DMS153 treated with DMSO at 0.1 percent for 48 hours (cell line): Measurements from ENCODE around the gene HOXC5.

Source experiments
- DNase-seq: peaks from one replicate; lab custom pipeline; 2025; ENCODE audit not compliant: unreplicated experiment; lab: John Stamatoyannopoulos, UW

The HOXC5 gene

DNA sequence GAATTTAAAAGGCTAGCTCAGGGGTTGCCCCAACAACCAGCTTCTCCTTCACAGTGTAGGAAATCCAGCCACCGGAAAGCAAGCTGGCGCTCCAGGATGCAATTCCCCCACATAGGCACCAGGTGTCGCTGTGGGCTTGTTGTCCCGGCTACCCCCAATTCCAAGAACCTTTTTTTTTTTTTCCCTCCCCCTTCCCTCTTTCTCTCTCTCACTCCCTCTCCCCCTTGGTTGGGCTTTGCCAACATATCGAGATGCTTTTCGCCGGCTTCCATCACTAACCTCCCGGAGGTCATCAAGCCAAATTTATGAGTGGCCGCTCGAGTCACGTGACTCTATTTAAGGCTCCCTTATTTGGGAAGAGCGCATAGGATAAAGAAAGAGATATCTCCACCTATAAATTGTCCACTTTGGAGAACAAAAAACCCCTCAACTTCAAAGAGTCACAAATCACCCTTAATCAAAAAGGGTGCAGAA, at the start of gene HOXC5:
HOXC5 (plus strand) TSS at position 424 of the 474 bp plus-strand sequence. CDS start 73 bp downstream, outside the sequence.
- peak; percentile 53 for DNase-seq

- DNase-seq, result no peak
Observed at GRCh38 chr12:53983568-53983949, 49.3 kb upstream of the HOXC5 start.

DNA sequence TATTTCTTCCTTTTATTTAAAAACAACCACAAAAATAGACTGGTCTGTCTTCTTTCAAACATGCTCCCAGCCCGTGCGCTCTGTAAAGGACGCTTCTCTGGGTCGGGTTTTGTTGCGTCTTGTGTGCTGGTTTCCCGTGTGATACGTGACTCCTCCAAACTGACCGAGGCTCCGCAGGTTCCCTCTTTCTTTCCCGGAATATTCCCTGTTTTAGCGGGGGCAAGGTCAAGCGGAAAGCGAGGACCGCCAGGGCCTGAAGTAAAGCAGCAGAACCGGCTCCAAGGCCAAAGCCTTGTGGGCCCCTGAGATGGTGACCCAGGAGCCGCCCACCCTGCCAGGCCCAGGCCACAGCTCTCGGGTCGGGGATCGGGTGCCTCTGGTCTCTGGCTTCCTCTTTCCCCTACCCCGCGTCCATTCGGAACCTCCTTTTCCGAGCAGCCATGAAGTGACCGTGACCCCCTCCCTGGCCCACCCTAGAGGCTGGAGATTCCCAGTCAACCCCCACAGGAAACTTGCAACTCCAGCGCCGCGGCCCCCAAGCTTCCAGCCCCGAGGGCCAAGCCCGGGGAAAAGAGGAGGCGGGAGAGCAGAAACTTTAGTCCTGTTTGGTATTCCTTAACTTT, 48.8 kb upstream of the HOXC5 start:
- DNase-seq, result no peak

DNA sequence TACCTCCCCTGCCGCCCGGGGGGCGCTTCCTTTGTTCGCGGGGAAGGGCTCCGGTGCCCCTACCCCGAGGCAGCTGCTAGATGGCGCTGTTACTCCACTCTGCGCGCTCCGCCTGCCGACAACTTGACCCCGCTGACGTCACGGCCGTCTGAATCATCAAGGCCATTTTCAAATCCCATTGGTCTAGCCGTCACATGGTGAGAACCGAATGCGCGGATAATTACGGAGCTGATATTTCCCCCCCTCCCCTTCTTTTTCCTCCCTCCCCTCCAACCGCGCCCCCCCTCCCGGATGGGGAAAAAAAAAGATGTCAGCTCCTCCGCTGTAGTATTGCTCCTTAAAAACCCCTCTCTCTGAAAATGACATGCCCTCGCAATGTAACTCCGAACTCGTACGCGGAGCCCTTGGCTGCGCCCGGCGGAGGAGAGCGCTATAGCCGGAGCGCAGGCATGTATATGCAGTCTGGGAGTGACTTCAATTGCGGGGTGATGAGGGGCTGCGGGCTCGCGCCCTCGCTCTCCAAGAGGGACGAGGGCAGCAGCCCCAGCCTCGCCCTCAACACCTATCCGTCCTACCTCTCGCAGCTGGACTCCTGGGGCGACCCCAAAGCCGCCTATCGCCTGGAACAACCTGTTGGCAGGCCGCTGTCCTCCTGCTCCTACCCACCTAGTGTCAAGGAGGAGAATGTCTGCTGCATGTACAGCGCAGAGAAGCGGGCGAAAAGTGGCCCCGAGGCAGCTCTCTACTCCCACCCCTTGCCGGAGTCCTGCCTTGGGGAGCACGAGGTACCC, 47.8 kb upstream of the HOXC5 start, which contains the start of gene HOXC10:
HOXC10 (plus strand) TSS at position 246 of the 791 bp plus-strand sequence; CDS start at position 360, 114 bp downstream.
- peak; percentile 54 for DNase-seq

DNA sequence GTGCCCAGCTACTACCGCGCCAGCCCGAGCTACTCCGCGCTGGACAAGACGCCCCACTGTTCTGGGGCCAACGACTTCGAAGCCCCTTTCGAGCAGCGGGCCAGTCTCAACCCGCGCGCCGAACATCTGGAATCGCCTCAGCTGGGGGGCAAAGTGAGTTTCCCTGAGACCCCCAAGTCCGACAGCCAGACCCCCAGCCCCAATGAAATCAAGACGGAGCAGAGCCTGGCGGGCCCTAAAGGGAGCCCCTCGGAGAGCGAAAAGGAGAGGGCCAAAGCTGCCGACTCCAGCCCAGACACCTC, 47.2 kb upstream of the HOXC5 start:
- DNase-seq, result no peak

- DNase-seq, result no peak
Observed at GRCh38 chr12:53985994-53986685, 46.7 kb upstream of the HOXC5 start.

- DNase-seq, result no peak
Observed at GRCh38 chr12:53986686-53987483, 46.0 kb upstream of the HOXC5 start.

DNA sequence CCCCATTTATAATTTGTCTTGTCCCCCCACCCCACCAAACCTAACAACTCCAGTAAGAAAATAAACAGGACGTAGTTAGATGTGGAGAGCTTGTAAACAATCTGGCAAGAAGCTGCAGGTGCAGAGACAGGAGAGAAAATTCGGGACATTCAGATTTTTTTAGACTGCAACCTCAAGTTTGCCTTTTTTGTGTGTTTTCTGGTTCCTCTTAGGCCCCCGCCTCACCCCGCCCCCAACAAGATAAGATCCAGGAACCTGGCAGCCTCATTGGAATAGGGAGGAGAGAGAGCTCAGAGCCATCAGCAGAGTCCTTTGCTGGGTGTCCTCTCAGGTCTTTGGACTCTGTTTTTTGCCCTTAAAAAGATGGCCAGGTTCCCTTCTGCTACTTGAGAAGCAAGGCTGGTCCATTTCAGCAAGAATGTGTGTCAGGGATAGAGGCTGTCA, 45.0 kb upstream of the HOXC5 start:
- DNase-seq, result no peak

DNA sequence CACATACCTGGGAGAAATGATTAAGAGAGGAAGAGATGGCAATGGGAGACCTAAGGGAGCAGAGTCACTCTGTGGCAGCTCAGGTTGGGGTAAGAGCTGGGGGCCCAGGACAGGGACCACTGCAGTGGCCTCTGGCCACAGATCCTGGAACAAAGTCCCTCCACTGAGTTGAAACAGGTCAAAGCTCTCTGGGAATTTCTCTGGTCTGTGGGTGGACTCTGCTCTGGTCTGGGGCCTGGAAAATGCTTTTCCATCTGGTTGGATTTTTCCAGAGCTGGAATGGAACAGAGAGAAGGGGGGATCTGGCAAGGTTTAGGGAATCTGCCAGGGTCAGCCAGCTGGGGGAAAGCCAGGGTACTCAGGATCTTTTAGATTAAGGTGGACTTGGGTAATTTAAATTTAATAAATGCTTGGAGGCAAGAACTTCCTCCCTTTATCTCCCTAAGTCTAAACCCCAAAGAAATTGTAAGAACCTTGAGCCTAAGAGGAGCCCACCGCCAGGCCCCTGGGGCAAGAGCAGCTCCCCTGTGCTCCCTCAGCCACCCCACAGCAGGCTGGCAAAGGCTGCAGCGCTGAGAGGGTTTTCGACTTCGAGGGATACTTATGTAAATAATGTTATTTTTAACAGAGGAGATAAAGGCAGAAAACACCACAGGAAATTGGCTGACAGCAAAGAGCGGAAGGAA, 44.2 kb upstream of the HOXC5 start:
- no peak for DNase-seq

GRCh38 chr12:53989227-53990113, 43.4 kb upstream of the HOXC5 start:
- DNase-seq, result no peak

DNA sequence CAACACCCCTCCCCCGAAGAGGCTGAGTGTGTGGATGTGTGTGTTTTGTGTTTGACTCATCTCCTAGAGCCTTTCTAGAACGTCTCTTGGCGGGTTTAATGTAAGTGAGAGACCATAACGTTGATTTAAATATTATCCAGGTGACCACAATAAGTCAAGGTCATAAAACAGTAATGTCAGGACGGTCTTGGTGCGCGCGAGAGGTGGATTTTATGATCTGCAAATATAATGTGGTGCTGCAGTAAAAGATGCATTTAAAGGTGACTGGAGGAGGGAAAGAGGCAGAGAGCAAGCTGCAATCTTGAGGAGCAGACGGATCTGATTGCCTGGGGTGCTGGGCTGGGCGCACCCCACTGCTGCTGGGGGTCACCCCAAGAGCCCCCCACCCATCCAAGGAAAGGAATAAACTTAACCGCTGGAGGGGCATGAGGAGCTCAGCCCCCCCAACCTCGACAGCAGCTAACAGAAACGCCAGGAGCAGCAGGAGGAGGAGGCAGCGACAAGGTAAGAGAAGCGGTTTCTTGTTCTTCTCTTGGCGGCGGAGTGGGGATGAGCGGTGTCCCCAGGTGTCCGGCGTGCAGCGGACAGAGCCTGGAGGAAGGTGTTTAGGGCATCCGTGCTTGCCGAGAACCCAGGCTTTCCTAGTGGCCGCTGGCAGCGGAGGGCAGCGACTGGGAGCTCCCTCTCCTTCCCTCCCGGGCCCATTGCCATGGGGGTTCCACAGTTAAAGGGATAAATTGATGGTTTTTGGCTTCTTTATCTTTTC, 42.4 kb upstream of the HOXC5 start:
- DNase-seq, result peak; percentile 24

- no peak for DNase-seq
Observed at GRCh38 chr12:53991077-53991460, 41.8 kb upstream of the HOXC5 start.

DNA sequence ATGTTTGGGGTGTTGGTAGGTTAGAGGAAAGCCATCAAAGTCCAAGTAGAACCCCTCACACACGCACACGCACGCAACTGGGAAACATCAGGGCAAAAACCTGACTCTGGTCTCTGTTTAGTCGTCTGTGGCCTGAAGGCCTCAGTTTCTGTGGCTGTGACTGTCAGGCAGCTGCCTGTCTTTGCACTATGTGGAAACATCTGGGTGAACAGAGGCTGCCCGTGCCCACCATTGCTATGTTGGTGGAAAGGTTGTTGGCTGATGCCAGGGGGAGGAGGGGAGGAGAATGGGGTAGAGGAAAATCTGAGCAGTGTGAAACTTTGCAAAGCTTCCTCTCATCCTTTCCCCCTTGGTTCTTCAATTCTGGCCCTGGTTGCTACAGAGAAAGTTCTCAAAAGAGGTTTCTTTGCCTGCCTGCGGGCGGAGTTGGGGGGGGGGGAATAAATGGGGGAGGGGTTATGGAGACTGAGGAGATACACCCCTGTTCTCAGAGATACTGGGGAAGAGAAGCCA, 40.4 kb upstream of the HOXC5 start:
- no peak for DNase-seq

GRCh38 chr12:53993162-53994008, 39.5 kb upstream of the HOXC5 start:
- DNase-seq, result no peak

GRCh38 chr12:53994009-53994263, 38.9 kb upstream of the HOXC5 start:
- DNase-seq, result no peak

DNA sequence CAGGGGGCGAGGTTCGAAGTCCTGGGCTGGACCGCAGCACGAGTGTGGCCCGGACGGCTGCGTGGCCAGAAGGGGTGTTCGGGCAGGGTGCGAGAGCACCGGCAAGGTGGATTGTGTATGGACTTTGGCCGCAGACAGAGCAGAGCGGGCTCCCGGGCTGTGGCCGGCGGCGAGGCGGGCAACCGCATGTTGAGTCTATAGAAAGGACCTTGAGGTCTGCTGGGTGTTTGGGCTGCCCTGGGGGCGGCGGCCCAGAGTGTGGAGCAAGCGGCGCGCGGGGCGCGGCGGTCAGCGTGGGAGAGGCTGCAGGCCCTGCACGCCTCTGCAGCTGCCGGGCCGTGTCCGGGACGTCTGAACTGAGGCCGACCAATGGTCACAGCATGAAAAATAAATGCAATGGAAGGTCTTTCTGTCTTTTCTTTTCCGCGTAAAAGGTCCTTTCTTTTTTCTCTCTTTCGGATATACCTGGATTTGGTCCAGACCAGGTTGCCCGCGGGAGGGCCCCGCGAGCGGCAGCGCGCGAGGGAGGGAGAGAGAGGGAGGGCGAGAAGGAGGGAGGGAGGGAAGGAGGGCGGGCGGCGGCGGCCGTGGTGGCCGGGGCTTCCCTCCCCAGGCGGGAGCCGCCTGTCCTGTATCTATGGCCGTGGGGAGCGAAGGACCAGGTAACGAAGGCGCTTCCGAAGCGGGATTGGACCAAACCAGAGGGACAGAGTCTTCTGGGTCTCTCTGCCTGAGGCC, 38.4 kb upstream of the HOXC5 start:
- DNase-seq, result no peak

GRCh38 chr12:53995002-53995377, 37.9 kb upstream of the HOXC5 start:
- DNase-seq, result no peak
